Right lobe of liver (tissue), 6 donors: ENCODE measurements around the gene FILIP1. TPM values are rescaled to one million over a fixed set of nuclear protein-coding genes. Genes with fewer than 3 reads are reported as not detected.
A peak's percentile ranks its signal among the peaks of the same experiment; 100 is the strongest.

ENCODE experiments used
- ATAC-seq, 4 donors: fragments of 200-7000 bp; cut with Tn5 transposase; one replicate each; pipeline ENCODE4 v1.9.1; 2020; ENCODE audit warnings: mild to moderate bottlenecking in 4 of 4, moderate library complexity in 4 of 4
- DNase-seq, 3 donors: peaks; one replicate each; pipeline ENCODE4 v3.0.0-alpha.2; 2020
- H3K27ac ChIP-seq, 3 donors: fragments of 200-600 bp; one replicate each; pipeline ENCODE4 v1.8.0; 2022
- H3K27me3 ChIP-seq, 2 donors: fragments of 200-600 bp; one replicate each; pipeline ENCODE4 v1.8.0; 2022
- H3K36me3 ChIP-seq, 4 donors: fragments of 200-600 bp; sonication (generic) in 1 of 4; one replicate each; pipeline versions ENCODE4 v1.5.1 to v1.8.0; 2017 to 2022; ENCODE audit warnings: control low read depth in 1 of 4
- H3K4me1 ChIP-seq, 4 donors: fragments of 200-600 bp; sonication (generic) in 1 of 4; one replicate each; pipeline versions ENCODE4 v1.5.1 to v1.8.0; 2017 to 2022; ENCODE audit warnings: control low read depth in 1 of 4
- H3K4me3 ChIP-seq, 3 donors: fragments of 200-600 bp; one replicate each; pipeline ENCODE4 v1.8.0; 2022
- H3K9me3 ChIP-seq, 4 donors: fragments of 200-600 bp; sonication (generic) in 1 of 4; one replicate each; pipeline versions ENCODE4 v1.5.1 to v1.8.0; 2017 to 2022; ENCODE audit warnings: control low read depth in 1 of 4
- POLR2A ChIP-seq: fragments of 450-650 bp; IDR thresholded peaks from one replicate; pipeline ENCODE4 v1.6.1; 2017; ENCODE audit warnings: antibody characterized with exemption, mild to moderate bottlenecking
- WGBS: methylation state at CpG from one replicate; pipeline ENCODE4 v1.1.6; 2018; ENCODE audit warnings: low coverage, low lambda C conversion rate; ENCODE audit not compliant: insufficient coverage; ENCODE audit errors: missing lambda C conversion rate; 5-methylcytosine and 5-hydroxymethylcytosine counted together
- intact Hi-C, 2 donors: fragments of 100-400 bp; cut with DNase I; formaldehyde crosslinking; loops; one replicate each; pipeline versions ENCODE4 v1.11.2 to v1.14.1; 2022
- total RNA-seq, 6 experiments: library from RNA; depleted of rRNA in 2 of 6; stranded (reverse); fragments of >200 nt in 2 of 6; fragmentation: NEBNext Ultra II Directional in 3 of 6; extraction: Animal tissue kit (Norgen Biotek cat#: 25700) in 3 of 6; gene quantifications; one replicate each; pipeline versions ENCODE4 v1.1.0 to v1.2.4, GENCODE V29; 2016 to 2023
- TF ChIP-seq, protein P1 (sequence below), 4 donors: fragments of 200-600 bp in 3 of 4; fragments of 450-650 bp in 1 of 4; IDR thresholded peaks; one replicate each; pipeline versions ENCODE4 v1.5.1 to v1.8.0; 2016 to 2022; ENCODE audit warnings: antibody characterized with exemption in 4 of 4, mild to moderate bottlenecking in 2 of 4
- donor health status: DM: no; HTN: yes; CAD: no.
- donor health status: DM: no; HTN: no; CAD: no.
- donor health status: DM: no; HTN: no; CAD: no.
- donor health status: DM: no; HTN: yes; CAD: no.
- donor health status: DM: no; HTN: yes; CAD: no.

Gene FILIP1
- total RNA-seq, 6 experiments from 2014 or later, result 0.95 to 2.2 (median 1.6) TPM

DNA sequence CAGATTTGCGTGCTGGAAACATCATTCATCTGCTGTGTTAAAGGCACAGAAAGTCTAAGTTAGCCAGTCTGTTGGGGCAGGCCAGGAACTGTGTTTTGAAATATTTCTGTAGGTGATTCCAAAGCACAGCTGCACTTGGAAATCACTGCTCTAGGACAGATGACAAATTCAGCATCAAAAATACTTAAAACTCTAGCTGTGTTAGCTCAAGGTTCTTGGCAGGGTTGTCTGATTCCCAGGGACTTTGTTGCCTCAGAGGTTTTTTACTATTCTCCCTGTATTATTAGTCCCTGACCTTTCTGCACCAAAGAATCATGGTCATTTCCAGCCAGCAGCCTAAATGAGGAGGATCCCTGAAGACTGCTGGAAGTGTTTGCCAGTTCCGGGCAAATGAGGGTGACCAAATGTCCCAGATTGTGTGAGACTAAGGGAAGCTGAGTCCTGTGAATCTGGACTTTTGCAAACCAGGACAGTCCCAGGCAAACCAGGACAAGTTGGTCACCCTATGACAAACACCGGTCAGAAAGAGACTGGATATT is 124.7 kb downstream of the FILIP1 start:
- Histone ChIP-seq H3K4me1 (no peaks in the 10 kb centered on the region), H3K27me3 (no peaks in the 10 kb centered on the region), H3K4me3 (no peak overlapping the region), H3K36me3 (no peaks in the 10 kb centered on the region), H3K9me3 (no peaks in the 10 kb centered on the region), H3K27ac (no peak overlapping the region)
- 61% methylated on average over 2 of the region's 3 CpGs for WGBS
- ATAC-seq, result no peak
- TF ChIP-seq POLR2A, result no peak
- TF ChIP-seq, protein P1, sequence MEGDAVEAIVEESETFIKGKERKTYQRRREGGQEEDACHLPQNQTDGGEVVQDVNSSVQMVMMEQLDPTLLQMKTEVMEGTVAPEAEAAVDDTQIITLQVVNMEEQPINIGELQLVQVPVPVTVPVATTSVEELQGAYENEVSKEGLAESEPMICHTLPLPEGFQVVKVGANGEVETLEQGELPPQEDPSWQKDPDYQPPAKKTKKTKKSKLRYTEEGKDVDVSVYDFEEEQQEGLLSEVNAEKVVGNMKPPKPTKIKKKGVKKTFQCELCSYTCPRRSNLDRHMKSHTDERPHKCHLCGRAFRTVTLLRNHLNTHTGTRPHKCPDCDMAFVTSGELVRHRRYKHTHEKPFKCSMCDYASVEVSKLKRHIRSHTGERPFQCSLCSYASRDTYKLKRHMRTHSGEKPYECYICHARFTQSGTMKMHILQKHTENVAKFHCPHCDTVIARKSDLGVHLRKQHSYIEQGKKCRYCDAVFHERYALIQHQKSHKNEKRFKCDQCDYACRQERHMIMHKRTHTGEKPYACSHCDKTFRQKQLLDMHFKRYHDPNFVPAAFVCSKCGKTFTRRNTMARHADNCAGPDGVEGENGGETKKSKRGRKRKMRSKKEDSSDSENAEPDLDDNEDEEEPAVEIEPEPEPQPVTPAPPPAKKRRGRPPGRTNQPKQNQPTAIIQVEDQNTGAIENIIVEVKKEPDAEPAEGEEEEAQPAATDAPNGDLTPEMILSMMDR (IDR thresholded peaks at IDR 0.05), result no peak
- no peak for DNase-seq
- intact Hi-C loops, result no loop called here

DNA sequence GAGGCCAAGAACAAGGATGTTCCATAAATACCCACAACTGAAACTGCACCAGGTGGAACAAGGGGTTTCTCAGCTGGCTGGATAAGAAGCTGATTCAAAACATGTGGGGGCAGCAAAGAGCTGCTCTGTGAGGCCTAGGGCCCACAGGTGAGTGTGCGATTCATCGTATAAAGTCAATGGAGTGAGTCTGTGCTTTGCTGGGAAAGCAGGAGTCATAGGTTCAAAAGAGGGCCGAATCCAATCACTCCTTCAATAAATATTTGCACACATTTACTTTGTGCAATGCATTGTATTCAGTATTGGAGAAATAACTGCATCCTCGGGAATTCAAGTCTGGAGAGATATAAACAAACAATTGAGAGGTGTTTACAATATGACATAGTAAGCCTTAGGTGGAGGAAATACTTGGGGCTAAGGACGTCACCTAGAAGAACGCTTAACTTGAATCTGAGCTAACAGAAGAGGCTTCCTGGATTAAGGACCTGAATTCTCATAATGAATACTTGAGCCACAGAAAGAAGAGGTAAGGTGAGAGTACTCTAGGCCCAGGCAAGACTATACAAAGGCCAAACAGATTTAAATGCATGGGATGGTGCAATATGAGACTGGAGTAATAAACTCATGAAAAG is 125.3 kb downstream of the FILIP1 start:
- H3K9me3 ChIP-seq, result no peaks in the 10 kb centered on the region
- intact Hi-C loops, result no loop called here
- no peak overlapping the region for H3K4me3 ChIP-seq
- no peaks in the 10 kb centered on the region for H3K27me3 ChIP-seq
- no peak for DNase-seq
- 66% methylated on average over 5 of the region's 6 CpGs for WGBS
- H3K27ac ChIP-seq, result no peak overlapping the region
- no peaks in the 10 kb centered on the region for H3K4me1 ChIP-seq
- TF ChIP-seq POLR2A, result no peak
- TF ChIP-seq, protein P1 (IDR thresholded peaks at IDR 0.05), result peak in 1 of 4 donors; percentile 11
- H3K36me3 ChIP-seq, result no peaks in the 10 kb centered on the region
- ATAC-seq, result peak in 2 of 4 donors; percentile 40 to 50

DNA sequence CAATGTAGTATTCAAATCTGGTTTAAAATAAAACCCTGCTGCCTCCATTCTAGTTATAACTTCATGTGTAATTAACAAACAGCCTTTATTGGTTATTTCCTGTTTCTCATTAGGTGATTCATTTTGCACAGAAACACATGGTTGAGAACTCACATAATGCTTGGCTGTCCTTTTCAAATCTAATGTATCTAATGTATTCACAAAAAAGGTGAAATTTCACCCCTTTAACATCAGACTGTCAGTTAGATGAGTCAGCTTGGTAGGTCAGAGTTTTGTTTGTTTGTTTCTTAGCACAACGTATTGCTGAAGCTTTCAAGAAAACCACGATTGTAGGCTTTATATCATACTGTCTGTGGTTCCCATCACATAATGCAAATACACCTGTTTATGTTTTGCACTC is 130.3 kb downstream of the FILIP1 start:
- Histone ChIP-seq H3K4me3 (no peak overlapping the region), H3K9me3 (no peaks in the 10 kb centered on the region), H3K27me3 (no peaks in the 10 kb centered on the region), H3K36me3 (no peaks in the 10 kb centered on the region), H3K4me1 (no peaks in the 10 kb centered on the region), H3K27ac (no peak overlapping the region)
- TF ChIP-seq POLR2A, result no peak
- TF ChIP-seq, protein P1 (IDR thresholded peaks at IDR 0.05), result no peak
- WGBS, result 39% methylated on average over 2 of the region's 2 CpGs
- ATAC-seq (no peak), DNase-seq (no peak)
- intact Hi-C loops, result no loop called here

DNA sequence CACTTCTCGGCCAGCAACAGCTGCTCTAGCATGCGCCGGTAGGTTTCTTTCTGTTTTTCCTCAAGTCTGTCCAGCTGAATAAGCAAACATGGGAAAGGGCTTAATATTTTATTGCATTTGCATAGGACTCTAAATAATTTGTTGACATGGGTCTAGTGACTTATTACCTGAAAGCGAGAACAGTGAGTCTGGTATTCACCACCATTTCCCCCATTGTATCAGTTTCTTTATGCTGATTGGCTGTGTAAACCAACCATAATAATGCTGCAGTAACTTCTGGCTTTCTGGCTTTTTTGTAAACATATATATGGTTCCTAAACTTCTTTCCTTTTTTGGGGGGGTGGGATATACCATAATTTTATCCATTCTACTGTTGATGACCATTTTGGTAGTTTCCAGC is 140.0 kb downstream of the FILIP1 start:
- H3K4me1 ChIP-seq, result peaks cover 0 to 10% (median 0%) of the 10 kb centered on the region in 4 donors
- ATAC-seq, result no peak
- H3K9me3 ChIP-seq, result no peaks in the 10 kb centered on the region
- WGBS, result 95% methylated on average over 4 of the region's 4 CpGs
- no peak overlapping the region for H3K4me3 ChIP-seq
- H3K27me3 ChIP-seq, result no peaks in the 10 kb centered on the region
- H3K27ac ChIP-seq, result no peak overlapping the region
- intact Hi-C loops, result no loop called here
- no peaks in the 10 kb centered on the region for H3K36me3 ChIP-seq
- no peak for DNase-seq
- TF ChIP-seq, protein P1 (IDR thresholded peaks at IDR 0.05), result no peak
- TF ChIP-seq POLR2A, result no peak
